ENCODE results near the gene LEMD2. TPM values are rescaled to one million over a fixed set of nuclear protein-coding genes. Genes with fewer than 3 reads are reported as not detected.

Gene LEMD2
- total RNA-seq, 1 experiment from 2014 or later = 43.9 TPM

DNA sequence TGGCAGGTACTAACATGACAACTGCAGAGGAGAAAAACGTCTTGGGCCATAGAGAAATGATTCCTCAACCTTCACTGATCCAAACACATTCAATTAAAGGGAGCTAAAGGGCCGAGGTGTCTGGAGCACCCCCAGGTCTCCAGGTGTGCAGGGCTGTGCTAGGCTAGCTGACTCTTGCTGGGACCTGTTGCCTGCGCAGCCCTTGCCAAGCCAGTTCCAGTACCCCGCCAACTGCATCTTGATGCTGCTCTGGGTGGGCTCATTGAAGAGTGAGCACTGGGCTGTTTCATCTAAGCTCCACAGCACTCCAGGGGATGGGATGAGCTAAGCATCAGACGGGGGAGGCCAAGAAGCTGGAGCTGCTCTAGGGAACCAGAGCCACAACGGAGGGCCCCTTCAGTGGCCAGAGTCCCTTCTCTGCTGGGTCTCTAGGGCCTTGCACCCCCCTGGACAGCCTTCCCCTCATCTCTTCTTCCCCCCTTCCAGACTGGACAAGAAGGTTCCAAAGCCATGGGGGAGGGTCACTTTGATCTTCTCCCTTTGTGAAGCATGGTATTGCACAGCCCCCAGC is 15.9 kb downstream of the LEMD2 start:
- ChIA-PET CTCF (interaction anchor here (0.7 to 2.4 kb wide), 4 partner anchors 58 to 381 kb away, joined by 3 to 10 read pairs (median 6); no protein-coding TSS in a partner anchor), RAD21 (ENCODE audit: low non-redundant PET in 1 of 2, low total read pairs in 2 of 2, uncharacterized antibody in 2 of 2, unreplicated experiment in 2 of 2) (no interaction called here), POLR2A (no interaction called here)
- Histone ChIP-seq H3K27ac (ENCODE audit: low read depth, low read length) (no peak overlapping the region), H3K4me2 (ENCODE audit: low read length) (no peak overlapping the region), H3K36me3 (ENCODE audit: control insufficient read depth in 1 of 2, insufficient read depth in 2 of 2, low read length in 2 of 2) (peaks cover 18 to 25% of the 10 kb centered on the region in 2 experiments; a peak in 3 of 4 replicates), H3K4me1 (ENCODE audit: control insufficient read depth in 1 of 2, insufficient read depth in 2 of 2, low read length in 2 of 2) (peaks cover 12 to 27% of the 10 kb centered on the region in 2 experiments), H3K9me2 (ENCODE audit: insufficient read depth) (no peaks in the 10 kb centered on the region), H2AFZ (ENCODE audit: low read depth, low read length, poor library complexity, severe bottlenecking) (no peak overlapping the region), H3K4me3 (replicated peaks in 1 of 2; ENCODE audit: low read depth in 1 of 2, low read length in 2 of 2) (no peak overlapping the region), H3K27me3 (ENCODE audit: insufficient read depth, low read length) (no peaks in the 10 kb centered on the region), H4K20me1 (ENCODE audit: insufficient read depth) (no peaks in the 10 kb centered on the region), H3K9me3 (ENCODE audit: control insufficient read depth in 1 of 2, insufficient read depth in 1 of 2, low read depth in 1 of 2, low read length in 2 of 2) (no peaks in the 10 kb centered on the region), H3K79me2 (ENCODE audit: insufficient read depth, low read length) (no peaks in the 10 kb centered on the region), H3K9ac (ENCODE audit: low read length) (no peak overlapping the region)
- no TSS peak for BruUV-seq (replicated peaks)
- intact Hi-C loops (cut with micrococcal nuclease) = no loop called here
- TF ChIP-seq, protein P1, sequence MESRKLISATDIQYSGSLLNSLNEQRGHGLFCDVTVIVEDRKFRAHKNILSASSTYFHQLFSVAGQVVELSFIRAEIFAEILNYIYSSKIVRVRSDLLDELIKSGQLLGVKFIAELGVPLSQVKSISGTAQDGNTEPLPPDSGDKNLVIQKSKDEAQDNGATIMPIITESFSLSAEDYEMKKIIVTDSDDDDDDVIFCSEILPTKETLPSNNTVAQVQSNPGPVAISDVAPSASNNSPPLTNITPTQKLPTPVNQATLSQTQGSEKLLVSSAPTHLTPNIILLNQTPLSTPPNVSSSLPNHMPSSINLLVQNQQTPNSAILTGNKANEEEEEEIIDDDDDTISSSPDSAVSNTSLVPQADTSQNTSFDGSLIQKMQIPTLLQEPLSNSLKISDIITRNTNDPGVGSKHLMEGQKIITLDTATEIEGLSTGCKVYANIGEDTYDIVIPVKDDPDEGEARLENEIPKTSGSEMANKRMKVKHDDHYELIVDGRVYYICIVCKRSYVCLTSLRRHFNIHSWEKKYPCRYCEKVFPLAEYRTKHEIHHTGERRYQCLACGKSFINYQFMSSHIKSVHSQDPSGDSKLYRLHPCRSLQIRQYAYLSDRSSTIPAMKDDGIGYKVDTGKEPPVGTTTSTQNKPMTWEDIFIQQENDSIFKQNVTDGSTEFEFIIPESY (IDR thresholded peaks at IDR 0.05; ENCODE audit: extremely low read depth, insufficient replicate concordance, low read length) = no peak
- no peak for TF ChIP-seq EGR1 (IDR thresholded peaks at IDR 0.05; ENCODE audit: low read depth)
- TF ChIP-seq SRF (IDR thresholded peaks at IDR 0.05; ENCODE audit: low read depth) = no peak
- TF ChIP-seq CEBPB (IDR thresholded peaks at IDR 0.05; ENCODE audit: low read depth) = no peak
- no peak for TF ChIP-seq YY1 (IDR thresholded peaks at IDR 0.05; ENCODE audit: extremely low read depth, insufficient replicate concordance, low read depth, low read length)
- TF ChIP-seq SP1 (IDR thresholded peaks at IDR 0.05; ENCODE audit: low read depth) = no peak
- TF ChIP-seq ZFX (IDR thresholded peaks at IDR 0.05) = no peak
- TF ChIP-seq POLR2A (IDR thresholded peaks at IDR 0.05; ENCODE audit: borderline replicate concordance, extremely low read depth, insufficient read depth, insufficient read length) = no peak
- TF ChIP-seq, protein P2, sequence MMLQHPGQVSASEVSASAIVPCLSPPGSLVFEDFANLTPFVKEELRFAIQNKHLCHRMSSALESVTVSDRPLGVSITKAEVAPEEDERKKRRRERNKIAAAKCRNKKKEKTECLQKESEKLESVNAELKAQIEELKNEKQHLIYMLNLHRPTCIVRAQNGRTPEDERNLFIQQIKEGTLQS (IDR thresholded peaks at IDR 0.05) = no peak
- no peak for TF ChIP-seq JUND (IDR thresholded peaks at IDR 0.05)
- no peak for TF ChIP-seq ZNF274 (IDR thresholded peaks at IDR 0.05; ENCODE audit: low read depth, low read length)
- TF ChIP-seq ELF1 (IDR thresholded peaks at IDR 0.05; ENCODE audit: borderline replicate concordance, low read depth) = no peak
- no peak for TF ChIP-seq RAD21 (IDR thresholded peaks at IDR 0.05; ENCODE audit: low read depth)
- no peak for TF ChIP-seq POLR2AphosphoS5 (IDR thresholded peaks at IDR 0.05; ENCODE audit: low read depth, low read length)
- no peak for TF ChIP-seq FOSL1 (IDR thresholded peaks at IDR 0.05; ENCODE audit: low read depth)
- TF ChIP-seq, protein P3, sequence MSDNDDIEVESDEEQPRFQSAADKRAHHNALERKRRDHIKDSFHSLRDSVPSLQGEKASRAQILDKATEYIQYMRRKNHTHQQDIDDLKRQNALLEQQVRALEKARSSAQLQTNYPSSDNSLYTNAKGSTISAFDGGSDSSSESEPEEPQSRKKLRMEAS (IDR thresholded peaks at IDR 0.05) = no peak
- TF ChIP-seq, protein P4, sequence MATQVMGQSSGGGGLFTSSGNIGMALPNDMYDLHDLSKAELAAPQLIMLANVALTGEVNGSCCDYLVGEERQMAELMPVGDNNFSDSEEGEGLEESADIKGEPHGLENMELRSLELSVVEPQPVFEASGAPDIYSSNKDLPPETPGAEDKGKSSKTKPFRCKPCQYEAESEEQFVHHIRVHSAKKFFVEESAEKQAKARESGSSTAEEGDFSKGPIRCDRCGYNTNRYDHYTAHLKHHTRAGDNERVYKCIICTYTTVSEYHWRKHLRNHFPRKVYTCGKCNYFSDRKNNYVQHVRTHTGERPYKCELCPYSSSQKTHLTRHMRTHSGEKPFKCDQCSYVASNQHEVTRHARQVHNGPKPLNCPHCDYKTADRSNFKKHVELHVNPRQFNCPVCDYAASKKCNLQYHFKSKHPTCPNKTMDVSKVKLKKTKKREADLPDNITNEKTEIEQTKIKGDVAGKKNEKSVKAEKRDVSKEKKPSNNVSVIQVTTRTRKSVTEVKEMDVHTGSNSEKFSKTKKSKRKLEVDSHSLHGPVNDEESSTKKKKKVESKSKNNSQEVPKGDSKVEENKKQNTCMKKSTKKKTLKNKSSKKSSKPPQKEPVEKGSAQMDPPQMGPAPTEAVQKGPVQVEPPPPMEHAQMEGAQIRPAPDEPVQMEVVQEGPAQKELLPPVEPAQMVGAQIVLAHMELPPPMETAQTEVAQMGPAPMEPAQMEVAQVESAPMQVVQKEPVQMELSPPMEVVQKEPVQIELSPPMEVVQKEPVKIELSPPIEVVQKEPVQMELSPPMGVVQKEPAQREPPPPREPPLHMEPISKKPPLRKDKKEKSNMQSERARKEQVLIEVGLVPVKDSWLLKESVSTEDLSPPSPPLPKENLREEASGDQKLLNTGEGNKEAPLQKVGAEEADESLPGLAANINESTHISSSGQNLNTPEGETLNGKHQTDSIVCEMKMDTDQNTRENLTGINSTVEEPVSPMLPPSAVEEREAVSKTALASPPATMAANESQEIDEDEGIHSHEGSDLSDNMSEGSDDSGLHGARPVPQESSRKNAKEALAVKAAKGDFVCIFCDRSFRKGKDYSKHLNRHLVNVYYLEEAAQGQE (IDR thresholded peaks at IDR 0.05; ENCODE audit: low read depth) = no peak
- no peak for TF ChIP-seq CBX3 (IDR thresholded peaks at IDR 0.05; ENCODE audit: low read depth)
- ATAC-seq (no peak), DNase-seq (ENCODE audit: low read depth, low spot score) (no peak)
